Tibial artery (tissue), 4 donors: ENCODE measurements around the gene AP5S1.

ENCODE experiments used
- DNase-seq, 2 donors: peaks; one replicate each; pipeline ENCODE4 v3.0.0-alpha.2; 2019
- H3K27ac ChIP-seq, 2 donors: fragments of 200-600 bp; sonication (generic) in 1 of 2; 1 replicate in 1 of 2; 2 replicates in 1 of 2; pipeline ENCODE4 v1.5.1; 2018 to 2019; ENCODE audit warnings: mild to moderate bottlenecking in 1 of 2
- H3K27me3 ChIP-seq, 2 donors: fragments of 200-600 bp; sonication (generic) in 1 of 2; one replicate each; pipeline versions ENCODE4 v1.5.1 to v1.6.0; 2016 to 2019
- H3K36me3 ChIP-seq, 3 donors: fragments of 200-600 bp; sonication (generic) in 2 of 3; one replicate each; pipeline ENCODE4 v1.5.1; 2016 to 2019; ENCODE audit warnings: mild to moderate bottlenecking in 2 of 3
- H3K4me1 ChIP-seq, 4 donors: fragments of 200-600 bp; sonication (generic) in 2 of 4; 1 replicate in 3 of 4; 2 replicates in 1 of 4; pipeline ENCODE4 v1.5.1; 2016 to 2019
- H3K4me3 ChIP-seq, 2 donors: fragments of 200-600 bp; sonication (generic) in 1 of 2; 1 replicate in 1 of 2; 2 replicates in 1 of 2; pipeline ENCODE4 v1.5.1; 2018 to 2019; ENCODE audit warnings: mild to moderate bottlenecking in 2 of 2
- H3K9me3 ChIP-seq, 3 donors: fragments of 200-600 bp; sonication (generic) in 1 of 3; one replicate each; pipeline ENCODE4 v1.5.1; 2016 to 2019
- intact Hi-C: fragments of 100-400 bp; cut with DNase I; formaldehyde crosslinking; loops from one replicate; pipeline ENCODE4 v1.15.0; 2023; ENCODE audit warnings: low total_unique reads
- TF ChIP-seq, protein P1 (sequence below), 2 experiments: fragments of 200-600 bp in 1 of 2; fragments of 450-650 bp in 1 of 2; IDR thresholded peaks; one replicate each; pipeline ENCODE4 v1.5.1; 2017 to 2019; ENCODE audit warnings: antibody characterized with exemption in 2 of 2, mild to moderate bottlenecking in 1 of 2, moderate library complexity in 1 of 2

Gene AP5S1

DNA sequence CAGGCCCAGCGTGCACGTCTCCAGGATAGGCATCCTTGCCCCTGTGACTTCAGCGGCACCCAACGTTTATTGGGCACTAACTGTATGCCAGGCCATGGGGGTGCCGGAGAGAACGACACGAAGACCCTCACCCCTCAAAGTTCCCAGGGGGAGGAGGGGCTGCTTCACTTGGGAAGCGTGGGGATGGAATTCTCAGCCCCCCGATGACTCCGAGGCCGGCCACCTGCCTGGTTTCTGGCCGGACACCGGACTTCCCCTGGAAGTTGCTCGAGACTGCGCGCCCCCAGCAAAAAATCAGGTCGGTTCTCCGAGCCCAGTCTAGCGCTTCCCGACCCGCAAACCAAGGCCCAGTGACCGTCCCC lies 26.0 kb downstream of the AP5S1 start:
- TF ChIP-seq, protein P1, sequence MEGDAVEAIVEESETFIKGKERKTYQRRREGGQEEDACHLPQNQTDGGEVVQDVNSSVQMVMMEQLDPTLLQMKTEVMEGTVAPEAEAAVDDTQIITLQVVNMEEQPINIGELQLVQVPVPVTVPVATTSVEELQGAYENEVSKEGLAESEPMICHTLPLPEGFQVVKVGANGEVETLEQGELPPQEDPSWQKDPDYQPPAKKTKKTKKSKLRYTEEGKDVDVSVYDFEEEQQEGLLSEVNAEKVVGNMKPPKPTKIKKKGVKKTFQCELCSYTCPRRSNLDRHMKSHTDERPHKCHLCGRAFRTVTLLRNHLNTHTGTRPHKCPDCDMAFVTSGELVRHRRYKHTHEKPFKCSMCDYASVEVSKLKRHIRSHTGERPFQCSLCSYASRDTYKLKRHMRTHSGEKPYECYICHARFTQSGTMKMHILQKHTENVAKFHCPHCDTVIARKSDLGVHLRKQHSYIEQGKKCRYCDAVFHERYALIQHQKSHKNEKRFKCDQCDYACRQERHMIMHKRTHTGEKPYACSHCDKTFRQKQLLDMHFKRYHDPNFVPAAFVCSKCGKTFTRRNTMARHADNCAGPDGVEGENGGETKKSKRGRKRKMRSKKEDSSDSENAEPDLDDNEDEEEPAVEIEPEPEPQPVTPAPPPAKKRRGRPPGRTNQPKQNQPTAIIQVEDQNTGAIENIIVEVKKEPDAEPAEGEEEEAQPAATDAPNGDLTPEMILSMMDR (IDR thresholded peaks at IDR 0.05), result no peak
- intact Hi-C loops, result loop anchor here (10.0 kb wide), 1 partner anchor 172 kb away; no protein-coding TSS in a partner anchor
- no peak for DNase-seq
- peak overlapping the region; percentile 77 to 82 for H3K4me3 ChIP-seq
- no peaks in the 10 kb centered on the region for H3K27me3 ChIP-seq
- peak overlapping the region; percentile 95 for H3K27ac ChIP-seq
- no peaks in the 10 kb centered on the region for H3K36me3 ChIP-seq
- no peaks in the 10 kb centered on the region for H3K9me3 ChIP-seq
- H3K4me1 ChIP-seq, result peaks cover 0 to 32% (median 18%) of the 10 kb centered on the region in 4 donors

GRCh38 chr20:3846740-3847428 lies 26.5 kb downstream of the AP5S1 start, which contains the start of gene MAVS:
Gene MAVS (plus strand): TSS chr20:3846834. CDS start chr20:3854625, 7,791 bp downstream.
- TF ChIP-seq, protein P1 (IDR thresholded peaks at IDR 0.05), result peak in 1 of 2 experiments; percentile 5
- no peaks in the 10 kb centered on the region for H3K9me3 ChIP-seq
- H3K27me3 ChIP-seq, result no peaks in the 10 kb centered on the region
- no peaks in the 10 kb centered on the region for H3K36me3 ChIP-seq
- intact Hi-C loops, result loop anchor here (10.0 kb wide), 1 partner anchor 172 kb away; no protein-coding TSS in a partner anchor
- peak within 1 kb of the TSS; percentile 95 for H3K27ac ChIP-seq
- H3K4me1 ChIP-seq, result peaks cover 0 to 32% (median 18%) of the 10 kb centered on the region in 4 donors
- H3K4me3 ChIP-seq, result peak within 1 kb of the TSS; percentile 77 to 82
- DNase-seq, result peak; percentile 86 to 95

DNA sequence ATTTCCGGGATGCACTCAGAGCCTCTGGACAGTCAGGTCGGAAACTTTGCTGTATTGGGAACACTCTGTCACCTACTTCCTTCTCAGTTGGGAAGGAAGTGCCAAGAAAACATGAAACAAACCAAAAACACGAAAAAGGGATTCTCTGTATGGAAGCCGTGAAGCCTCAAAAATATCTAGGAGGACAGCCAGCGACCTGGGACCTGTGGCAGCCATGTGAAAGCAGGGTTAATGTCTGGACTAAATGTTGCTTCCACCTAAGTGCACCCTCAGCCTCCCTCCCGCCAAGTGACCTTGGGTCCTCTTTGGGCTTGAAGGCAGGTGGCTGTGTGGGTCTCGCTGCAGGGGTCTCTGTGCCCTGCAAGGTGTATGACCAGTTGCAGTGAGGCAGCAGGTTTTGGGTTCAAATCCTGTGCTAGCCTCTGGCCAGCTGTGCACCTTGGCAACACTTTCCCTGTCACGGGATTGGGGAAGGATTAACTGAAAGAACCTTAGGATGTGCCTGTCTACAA lies 27.1 kb downstream of the AP5S1 start:
- TF ChIP-seq, protein P1 (IDR thresholded peaks at IDR 0.05), result no peak
- Histone ChIP-seq H3K4me3 (peak overlapping the region; percentile 77 to 82), H3K27ac (peak overlapping the region; percentile 95), H3K36me3 (no peaks in the 10 kb centered on the region), H3K27me3 (no peaks in the 10 kb centered on the region), H3K4me1 (peaks cover 0 to 32% (median 18%) of the 10 kb centered on the region in 4 donors), H3K9me3 (no peaks in the 10 kb centered on the region)
- DNase-seq, result no peak
- intact Hi-C loops, result loop anchor here (10.0 kb wide), 1 partner anchor 173 kb away; no protein-coding TSS in a partner anchor

- intact Hi-C loops, result loop anchor here (10.0 kb wide), 1 partner anchor 174 kb away; no protein-coding TSS in a partner anchor
- Histone ChIP-seq H3K27me3 (no peaks in the 10 kb centered on the region), H3K4me1 (peaks cover 0 to 32% (median 18%) of the 10 kb centered on the region in 4 donors), H3K36me3 (no peaks in the 10 kb centered on the region), H3K9me3 (no peaks in the 10 kb centered on the region), H3K27ac (no peak overlapping the region), H3K4me3 (no peak overlapping the region)
- no peak for DNase-seq
- TF ChIP-seq, protein P1 (IDR thresholded peaks at IDR 0.05), result no peak
Observed at GRCh38 chr20:3848565-3848964, 28.2 kb downstream of the AP5S1 start.

GRCh38 chr20:3854462-3854871 lies 34.1 kb downstream of the AP5S1 start:
- peaks cover 0 to 7% (median under 1%) of the 10 kb centered on the region in 4 donors for H3K4me1 ChIP-seq
- no peaks in the 10 kb centered on the region for H3K27me3 ChIP-seq
- H3K27ac ChIP-seq, result no peak overlapping the region
- no peak for DNase-seq
- H3K9me3 ChIP-seq, result no peaks in the 10 kb centered on the region
- TF ChIP-seq, protein P1 (IDR thresholded peaks at IDR 0.05), result no peak
- intact Hi-C loops, result loop anchor here (10.0 kb wide), 1 partner anchor 70 kb away; the partner anchor contains the start of genes CENPB and SPEF1
- no peak overlapping the region for H3K4me3 ChIP-seq
- peaks cover 39 to 51% (median 46%) of the 10 kb centered on the region in 3 donors for H3K36me3 ChIP-seq
